Fibroblast of mammary gland (primary cell): ENCODE results near the gene TENM4.
A peak's percentile ranks its signal among the peaks of the same experiment; 100 is the strongest.

Experiments used
- DNase-seq: peaks from one replicate; pipeline ENCODE4 v3.0.0-alpha.2; 2010; ENCODE audit warnings: low read depth
- H3K4me3 ChIP-seq: 2 replicates; pipeline ENCODE4 v1.5.1; 2011; ENCODE audit warnings: low read depth, mild to moderate bottlenecking, low read length, moderate library complexity; ENCODE audit not compliant: control insufficient read depth
- CTCF ChIP-seq: conservative IDR thresholded peaks from 2 replicates; pipeline ENCODE4 v1.5.1; 2011; ENCODE audit warnings: low read depth, low read length, inconsistent platforms; ENCODE audit not compliant: control insufficient read depth, insufficient read depth

TENM4 gene

GRCh38 chr11:79440571-79441460 is at the start of gene TENM4:
Gene TENM4, minus strand, starts transcription at chr11:79441030. Its CDS starts 371,086 bp downstream, at chr11:79069944.
- peak within 1 kb of the TSS; percentile 79 for H3K4me3 ChIP-seq
- TF ChIP-seq CTCF: no peak
- peak; percentile 85 for DNase-seq

DNA sequence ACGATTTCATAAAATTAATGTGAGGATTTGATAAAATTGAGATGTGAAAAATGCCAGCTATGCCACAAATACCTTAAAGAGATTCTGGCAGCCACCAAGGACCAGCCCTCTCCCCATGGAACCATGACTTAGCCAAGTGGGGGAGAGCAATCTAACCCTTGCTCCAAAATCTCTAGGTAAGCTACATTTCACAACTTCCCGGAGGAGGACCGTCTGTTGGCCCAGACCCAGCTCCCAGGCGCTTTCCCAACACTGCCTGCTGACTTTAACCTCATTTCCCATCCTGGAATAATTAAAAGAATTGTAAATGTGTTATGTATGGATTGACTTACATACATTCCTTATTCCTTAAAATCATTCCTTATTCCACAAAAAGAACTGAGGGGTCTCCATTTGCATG is 47.5 kb upstream of the TENM4 start:
- no peak overlapping the region for H3K4me3 ChIP-seq
- no peak for TF ChIP-seq CTCF
- peak; percentile 60 for DNase-seq

DNA sequence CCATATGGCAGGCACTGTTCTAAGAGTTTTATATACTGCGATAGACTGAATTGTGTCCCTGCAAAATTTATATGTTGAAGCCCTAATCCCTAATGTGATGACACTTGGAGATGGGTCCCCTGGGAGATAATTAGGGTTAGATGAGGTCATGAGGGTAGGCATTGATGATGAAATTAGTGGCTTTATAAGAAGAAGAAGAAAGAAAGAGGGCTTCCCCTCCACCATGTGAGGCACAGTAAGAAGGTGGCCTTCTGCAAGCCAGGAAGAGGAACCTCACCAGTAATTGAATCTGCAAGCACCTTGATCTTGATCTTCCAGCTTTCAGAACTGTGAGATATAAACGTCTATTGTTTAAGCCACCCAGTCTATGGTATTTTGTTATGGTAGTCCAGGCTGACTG is 46.6 kb upstream of the TENM4 start:
- TF ChIP-seq CTCF: no peak
- no peak overlapping the region for H3K4me3 ChIP-seq
- no peak for DNase-seq

- no peak for TF ChIP-seq CTCF
- no peak for DNase-seq
- no peak overlapping the region for H3K4me3 ChIP-seq
Observed at GRCh38 chr11:79486242-79486984, 45.6 kb upstream of the TENM4 start.

- no peak for TF ChIP-seq CTCF
- no peak overlapping the region for H3K4me3 ChIP-seq
- no peak for DNase-seq
Observed at GRCh38 chr11:79485694-79486093, 44.9 kb upstream of the TENM4 start.

DNA sequence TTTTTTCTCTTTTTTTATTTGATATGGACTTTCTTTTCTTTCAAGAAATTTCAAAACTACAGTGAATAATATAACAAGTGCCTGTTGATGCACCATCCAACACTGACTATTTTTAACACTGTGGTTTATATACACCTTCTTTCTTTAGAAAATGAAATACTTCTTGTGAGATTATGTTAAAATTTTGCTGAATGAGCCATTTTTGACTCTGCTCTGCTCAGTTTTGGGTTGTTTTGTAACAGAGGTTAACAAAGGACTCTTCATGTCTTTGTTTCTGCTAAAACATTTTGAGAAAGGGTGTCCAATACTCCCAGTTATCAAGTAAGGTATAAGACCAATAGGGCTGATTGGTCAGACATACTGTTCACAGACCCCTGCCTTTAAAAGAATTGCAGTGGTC is 44.0 kb upstream of the TENM4 start:
- no peak overlapping the region for H3K4me3 ChIP-seq
- DNase-seq: no peak
- TF ChIP-seq CTCF: no peak
